Measurements from ENCODE around the gene SACM1L.

The SACM1L gene

GRCh38 chr3:45705839-45706808, 16.9 kb downstream of the SACM1L start:
- no peak for DNase-seq (ENCODE audit: low read depth)
- TF ChIP-seq CTCF (IDR thresholded peaks at IDR 0.05; ENCODE audit: low read length, missing control alignments), result no peak
- no peak overlapping the region for H3K4me3 ChIP-seq (replicated peaks; ENCODE audit: low read depth, low read length)

GRCh38 chr3:45711931-45712330, 22.7 kb downstream of the SACM1L start:
- no peak overlapping the region for H3K4me3 ChIP-seq (replicated peaks; ENCODE audit: low read depth, low read length)
- TF ChIP-seq CTCF (IDR thresholded peaks at IDR 0.05; ENCODE audit: low read length, missing control alignments), result no peak
- peak; percentile 32 for DNase-seq (ENCODE audit: low read depth)

GRCh38 chr3:45712434-45713110, 23.4 kb downstream of the SACM1L start:
- DNase-seq (ENCODE audit: low read depth), result no peak
- TF ChIP-seq CTCF (IDR thresholded peaks at IDR 0.05; ENCODE audit: low read length, missing control alignments), result no peak
- H3K4me3 ChIP-seq (replicated peaks; ENCODE audit: low read depth, low read length), result no peak overlapping the region

- H3K4me3 ChIP-seq (replicated peaks; ENCODE audit: low read depth, low read length), result no peak overlapping the region
- no peak for DNase-seq (ENCODE audit: low read depth)
- no peak for TF ChIP-seq CTCF (IDR thresholded peaks at IDR 0.05; ENCODE audit: low read length, missing control alignments)
Measured at GRCh38 chr3:45715945-45716344, 26.7 kb downstream of the SACM1L start.

GRCh38 chr3:45716790-45717336, 27.7 kb downstream of the SACM1L start:
- no peak overlapping the region for H3K4me3 ChIP-seq (replicated peaks; ENCODE audit: low read depth, low read length)
- TF ChIP-seq CTCF (IDR thresholded peaks at IDR 0.05; ENCODE audit: low read length, missing control alignments), result no peak
- DNase-seq (ENCODE audit: low read depth), result no peak

- DNase-seq (ENCODE audit: low read depth), result no peak
- TF ChIP-seq CTCF (IDR thresholded peaks at IDR 0.05; ENCODE audit: low read length, missing control alignments), result no peak
- H3K4me3 ChIP-seq (replicated peaks; ENCODE audit: low read depth, low read length), result no peak overlapping the region
Measured at GRCh38 chr3:45719655-45720487, 30.7 kb downstream of the SACM1L start.

All from fibroblast of pulmonary artery (primary cell).